Lung (tissue), 12 donors: Measurements from ENCODE around the gene MAN1A1. TPM values are rescaled to one million over a fixed set of nuclear protein-coding genes. Genes with fewer than 3 reads are reported as not detected.

ENCODE experiments used
- ATAC-seq: fragments of 200-7000 bp; cut with Tn5 transposase; one replicate; pipeline ENCODE4 v1.9.1; 2020; ENCODE audit warnings: moderate number of reproducible peaks; ENCODE audit not compliant: insufficient read depth, low FRiP score
- DNase-seq, 3 donors: peaks; one replicate each; pipeline ENCODE4 v3.0.0-alpha.2; 2013 to 2017
- H3K27ac ChIP-seq, 2 donors: one replicate each; pipeline ENCODE4 v1.5.1; 2013; ENCODE audit warnings: mild to moderate bottlenecking in 2 of 2, moderate library complexity in 2 of 2, control low read depth in 1 of 2, inconsistent platforms in 1 of 2, low read depth in 1 of 2, low read length in 1 of 2
- H3K27me3 ChIP-seq, 3 donors: one replicate each; pipeline ENCODE4 v1.5.1; 2013; ENCODE audit warnings: low read length in 2 of 3; ENCODE audit not compliant: control insufficient read depth in 3 of 3, insufficient read depth in 3 of 3
- H3K36me3 ChIP-seq, 4 donors: one replicate each; pipeline ENCODE4 v1.5.1; 2013; ENCODE audit warnings: low read length in 4 of 4, mild to moderate bottlenecking in 1 of 4, moderate library complexity in 1 of 4; ENCODE audit not compliant: control insufficient read depth in 4 of 4, insufficient read depth in 4 of 4
- H3K4me1 ChIP-seq, 5 donors: one replicate each; pipeline ENCODE4 v1.5.1; 2013; ENCODE audit warnings: low read length in 5 of 5, mild to moderate bottlenecking in 2 of 5, moderate library complexity in 1 of 5; ENCODE audit not compliant: control insufficient read depth in 5 of 5, insufficient read depth in 5 of 5
- H3K4me3 ChIP-seq: one replicate; pipeline ENCODE4 v1.5.1; 2013; ENCODE audit warnings: mild to moderate bottlenecking, control low read depth, moderate library complexity
- H3K9ac ChIP-seq, 2 donors: one replicate each; pipeline ENCODE4 v1.5.1; 2013; ENCODE audit warnings: low read length in 2 of 2, control low read depth in 1 of 2; ENCODE audit not compliant: insufficient read depth in 1 of 2
- H3K9me3 ChIP-seq, 4 donors: one replicate each; pipeline ENCODE4 v1.5.1; 2013; ENCODE audit warnings: low read length in 3 of 4, mild to moderate bottlenecking in 1 of 4, moderate library complexity in 1 of 4; ENCODE audit not compliant: control insufficient read depth in 4 of 4, insufficient read depth in 3 of 4
- WGBS, 2 donors: extraction: QIAGEN DNeasy Blood & Tissue Kit; methylation state at CpG; one replicate each; pipeline ENCODE4 v1.1.7; 2013; 5-methylcytosine and 5-hydroxymethylcytosine counted together
- polyA plus RNA-seq, 2 donors: library from polyadenylated mRNA; stranded (reverse); fragments of 200-250 nt; gene quantifications; one replicate each; pipeline ENCODE4 v1.2.1, GENCODE V29; 2013
- total RNA-seq, 2 donors: library from RNA; depleted of rRNA in 1 of 2; stranded (reverse); fragments of >200 nt in 1 of 2; gene quantifications; one replicate each; pipeline ENCODE4 v1.2.1, GENCODE V29; 2014 to 2021
- TF ChIP-seq, protein P1 (sequence below): IDR thresholded peaks from 2 replicates; pipeline ENCODE4 v1.5.1; 2012; ENCODE audit warnings: mild to moderate bottlenecking; ENCODE audit errors: control extremely low read depth, extremely low read depth
- donor health status: control.
- donor health status: control.
- donor health status: Bipolar disorder and iron deficiency.
- donor health status: healthy.
- donor health status: DM: yes; HTN: yes; CAD: no.

MAN1A1 gene
- total and polyA plus RNA-seq, 4 donors, result 13.9 to 71.0 (median 48.2) TPM

DNA sequence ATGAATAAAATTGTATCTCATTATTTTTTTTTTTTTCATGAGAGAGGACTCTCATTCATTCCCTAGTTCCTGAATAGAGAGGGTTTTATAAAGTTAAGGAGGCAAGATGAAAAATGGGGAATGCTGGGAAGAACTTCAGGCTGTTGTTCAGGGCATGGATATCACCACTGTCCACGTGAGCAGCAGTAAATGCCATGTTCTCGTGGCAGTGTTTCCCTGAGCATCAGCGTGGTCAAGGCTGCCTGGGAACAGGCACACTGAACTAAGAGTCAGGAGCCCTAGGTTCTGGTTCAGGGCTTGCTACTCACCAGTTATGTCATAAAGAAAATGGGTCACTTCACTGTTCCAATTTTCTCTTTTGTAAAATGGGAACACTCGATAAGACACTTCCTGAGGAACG, 93.2 kb downstream of the MAN1A1 start:
- ATAC-seq, result no peak
- DNase-seq, result no peak
- 86 to 87% methylated on average over 5 of the region's 5 CpGs for WGBS, 2 donors
- Histone ChIP-seq H3K4me3 (no peak overlapping the region), H3K36me3 (no peaks in the 10 kb centered on the region), H3K4me1 (peaks cover 0 to 2% (median 0%) of the 10 kb centered on the region in 5 donors), H3K9ac (no peak overlapping the region), H3K9me3 (no peaks in the 10 kb centered on the region), H3K27me3 (no peaks in the 10 kb centered on the region), H3K27ac (no peak overlapping the region)
- TF ChIP-seq, protein P1, sequence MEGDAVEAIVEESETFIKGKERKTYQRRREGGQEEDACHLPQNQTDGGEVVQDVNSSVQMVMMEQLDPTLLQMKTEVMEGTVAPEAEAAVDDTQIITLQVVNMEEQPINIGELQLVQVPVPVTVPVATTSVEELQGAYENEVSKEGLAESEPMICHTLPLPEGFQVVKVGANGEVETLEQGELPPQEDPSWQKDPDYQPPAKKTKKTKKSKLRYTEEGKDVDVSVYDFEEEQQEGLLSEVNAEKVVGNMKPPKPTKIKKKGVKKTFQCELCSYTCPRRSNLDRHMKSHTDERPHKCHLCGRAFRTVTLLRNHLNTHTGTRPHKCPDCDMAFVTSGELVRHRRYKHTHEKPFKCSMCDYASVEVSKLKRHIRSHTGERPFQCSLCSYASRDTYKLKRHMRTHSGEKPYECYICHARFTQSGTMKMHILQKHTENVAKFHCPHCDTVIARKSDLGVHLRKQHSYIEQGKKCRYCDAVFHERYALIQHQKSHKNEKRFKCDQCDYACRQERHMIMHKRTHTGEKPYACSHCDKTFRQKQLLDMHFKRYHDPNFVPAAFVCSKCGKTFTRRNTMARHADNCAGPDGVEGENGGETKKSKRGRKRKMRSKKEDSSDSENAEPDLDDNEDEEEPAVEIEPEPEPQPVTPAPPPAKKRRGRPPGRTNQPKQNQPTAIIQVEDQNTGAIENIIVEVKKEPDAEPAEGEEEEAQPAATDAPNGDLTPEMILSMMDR, result no peak

DNA sequence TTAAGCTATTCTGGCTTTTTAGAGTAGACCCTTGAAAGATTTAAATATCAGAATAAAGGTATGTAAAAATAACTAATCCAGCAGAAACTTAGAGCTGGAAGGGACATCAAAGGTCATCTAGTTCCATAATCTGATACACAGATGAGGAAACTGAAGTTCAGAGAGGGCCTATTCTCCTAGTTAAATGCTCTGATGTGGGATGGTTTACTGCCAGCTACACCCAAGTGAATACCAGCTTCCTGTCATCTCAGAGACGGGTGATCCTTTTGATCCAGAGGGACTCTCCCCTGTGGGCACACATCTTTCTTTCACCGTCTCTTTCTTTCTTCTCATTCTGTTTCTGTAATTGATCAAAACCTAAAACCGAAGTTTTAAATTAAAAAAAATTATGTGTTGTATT, 94.1 kb downstream of the MAN1A1 start:
- Histone ChIP-seq H3K27me3 (no peaks in the 10 kb centered on the region), H3K4me3 (no peak overlapping the region), H3K9ac (no peak overlapping the region), H3K36me3 (no peaks in the 10 kb centered on the region), H3K27ac (no peak overlapping the region), H3K4me1 (no peaks in the 10 kb centered on the region), H3K9me3 (no peaks in the 10 kb centered on the region)
- 89 to 93% methylated on average over 3 of the region's 3 CpGs for WGBS, 2 donors
- no peak for DNase-seq
- TF ChIP-seq, protein P1, result no peak
- no peak for ATAC-seq

DNA sequence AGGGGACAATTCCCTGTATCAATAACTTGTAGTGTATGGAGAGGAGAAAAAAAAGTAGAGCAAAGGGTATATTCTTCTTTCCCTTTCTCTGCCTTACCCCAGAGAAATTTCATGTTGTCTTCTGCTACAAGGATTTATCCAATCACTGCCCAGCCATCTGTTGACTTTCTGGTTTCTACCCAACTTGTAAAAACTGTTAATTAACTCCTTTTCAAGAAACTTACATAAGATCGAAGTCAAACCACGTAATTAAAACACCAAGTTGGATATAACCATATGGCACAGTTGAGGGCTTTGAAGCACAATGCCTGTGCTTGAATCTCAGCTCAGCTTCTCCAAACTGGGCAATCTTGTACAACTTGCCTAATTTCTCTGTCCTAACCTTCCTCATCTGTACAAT, 99.5 kb downstream of the MAN1A1 start:
- Histone ChIP-seq H3K9me3 (no peaks in the 10 kb centered on the region), H3K36me3 (peaks cover 0 to 2% (median 0%) of the 10 kb centered on the region in 4 donors), H3K4me1 (peaks cover 0 to 8% (median 0%) of the 10 kb centered on the region in 5 donors), H3K27me3 (no peaks in the 10 kb centered on the region), H3K9ac (no peak overlapping the region), H3K27ac (no peak overlapping the region), H3K4me3 (no peak overlapping the region)
- DNase-seq (no peak), ATAC-seq (no peak)
- WGBS, 2 donors, result 91 to 98% methylated on average over 2 of the region's 2 CpGs
- TF ChIP-seq, protein P1, result no peak

DNA sequence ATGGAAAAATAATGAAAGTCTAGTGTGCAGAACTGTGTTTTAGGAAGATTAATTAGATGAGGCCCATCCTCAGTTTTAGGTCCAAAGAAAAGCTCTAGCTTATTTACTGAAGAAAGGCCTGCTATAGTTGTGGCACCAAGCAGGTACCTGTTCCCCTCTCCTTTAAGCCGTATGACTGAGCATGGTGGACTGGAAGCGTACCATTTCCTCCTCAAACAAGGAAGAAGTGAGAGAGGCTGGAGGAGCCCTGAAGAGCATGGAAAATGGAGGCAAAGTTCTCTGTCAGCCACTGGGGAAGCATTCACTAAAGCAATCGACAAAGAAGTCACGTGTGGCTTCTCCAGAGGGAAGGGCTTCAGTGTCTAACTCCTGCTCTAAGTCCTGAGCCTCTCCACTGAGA, 100.2 kb downstream of the MAN1A1 start:
- H3K9me3 ChIP-seq, result no peaks in the 10 kb centered on the region
- no peak overlapping the region for H3K27ac ChIP-seq
- TF ChIP-seq, protein P1, result no peak
- H3K27me3 ChIP-seq, result no peaks in the 10 kb centered on the region
- DNase-seq, result no peak
- no peak overlapping the region for H3K9ac ChIP-seq
- H3K36me3 ChIP-seq, result peaks cover 0 to 2% (median 0%) of the 10 kb centered on the region in 4 donors
- no peak overlapping the region for H3K4me3 ChIP-seq
- 94 to 96% methylated on average over 4 of the region's 4 CpGs for WGBS, 2 donors
- ATAC-seq, result no peak
- H3K4me1 ChIP-seq, result peaks cover 0 to 14% (median 0%) of the 10 kb centered on the region in 5 donors
